A549 (cell line): ENCODE results near the gene AK8. TPM values are rescaled to one million over a fixed set of nuclear protein-coding genes. Genes with fewer than 3 reads are reported as not detected.

Experiments
- ATAC-seq, 2 experiments: fragments of 200-7000 bp in 1 of 2; fragments of >200 bp in 1 of 2; cut with Nextera tagmentation in 1 of 2; cut with Tn5 transposase in 1 of 2; 3 replicates each; pipeline versions ENCODE4 v1.8.0 to v1.9.1; 2018 to 2020; ENCODE audit warnings: mild to moderate bottlenecking in 1 of 2, moderate library complexity in 1 of 2
- CTCF ChIA-PET: fragments of 300-600 bp; sonication (Branson Sonifier 250); formaldehyde crosslinking; extraction: SDS; loops from one replicate; lab custom pipeline; 2021; ENCODE audit warnings: antibody characterized with exemption, inconsistent platforms; lab: Yijun Ruan, JAX
- POLR2A ChIA-PET: fragments of 350-600 bp; formaldehyde crosslinking; extraction: SDS; loops from one replicate; lab custom pipeline; 2021; ENCODE audit warnings: antibody characterized with exemption, inconsistent platforms; lab: Yijun Ruan, JAX
- DNase-seq, 2 experiments: peaks; one replicate each; pipeline versions ENCODE4 v3.0.0 to v3.0.0-alpha.2; 2011 to 2016; ENCODE audit warnings: low read depth in 1 of 2, low spot score in 1 of 2
- FAIRE-seq: peaks from 2 replicates; lab custom pipeline; 2011; peaks lifted over from hg19 to GRCh38; lab: Jason Lieb, UNC
- H3K27ac ChIP-seq, 2 experiments: fragments of >200 bp; sonication (Bioruptor Twin); formaldehyde crosslinking; 3 replicates each; pipeline ENCODE4 v1.5.1; 2016 to 2017
- H3K4me1 ChIP-seq: fragments of >200 bp; sonication (Bioruptor Twin); formaldehyde crosslinking; 3 replicates; pipeline ENCODE4 v1.6.1; 2016
- H3K4me2 ChIP-seq: fragments of >200 bp; sonication (Bioruptor Twin); formaldehyde crosslinking; 3 replicates; pipeline ENCODE4 v1.6.1; 2016
- H3K4me3 ChIP-seq: fragments of >200 bp; sonication (Bioruptor Twin); formaldehyde crosslinking; 3 replicates; pipeline ENCODE4 v1.5.1; 2016
- H3K9me3 ChIP-seq: fragments of >200 bp; sonication (Bioruptor Twin); formaldehyde crosslinking; 3 replicates; pipeline ENCODE4 v1.6.1; 2016
- ATOH8 ChIP-seq: fragments of 250-450 bp; sonication (Bioruptor Pico); IDR thresholded peaks from 2 replicates; pipeline ENCODE4 v1.5.0; 2020; ENCODE audit warnings: low read depth, mild to moderate bottlenecking, moderate library complexity
- CBX8 ChIP-seq: fragments of 200-600 bp; sonication (generic); IDR thresholded peaks from 2 replicates; pipeline ENCODE4 v1.6.1; 2016
- CHD4 ChIP-seq: fragments of 200-600 bp; sonication (generic); IDR thresholded peaks from 2 replicates; pipeline ENCODE4 v1.6.1; 2016; ENCODE audit warnings: antibody characterized with exemption, mild to moderate bottlenecking, borderline replicate concordance
- E2F6 ChIP-seq: IDR thresholded peaks from 2 replicates; pipeline ENCODE4 v1.6.1; 2012; ENCODE audit warnings: low read depth, borderline replicate concordance
- ELK1 ChIP-seq: fragments of 150-350 bp; IDR thresholded peaks from 2 replicates; pipeline ENCODE4 v1.6.1; 2014; ENCODE audit warnings: low read depth, mild to moderate bottlenecking, low read length
- FOSL2 ChIP-seq, 2 experiments: fragments of 450-650 bp in 1 of 2; fragments of >200 bp in 1 of 2; sonication (Bioruptor Twin) in 1 of 2; formaldehyde crosslinking; IDR thresholded peaks; 2 replicates each; pipeline versions ENCODE4 v1.5.0 to v1.6.1; 2016 to 2020; ENCODE audit warnings: mild to moderate bottlenecking in 1 of 2, moderate library complexity in 1 of 2
- GATA3 ChIP-seq: IDR thresholded peaks from 2 replicates; pipeline ENCODE4 v1.6.1; 2012; ENCODE audit warnings: borderline replicate concordance
- HES2 ChIP-seq: fragments of >200 bp; sonication (Bioruptor Twin); formaldehyde crosslinking; IDR thresholded peaks from 2 replicates; pipeline ENCODE4 v1.6.1; 2016
- HEYL ChIP-seq: fragments of 250-450 bp; sonication (Bioruptor Pico); IDR thresholded peaks from 2 replicates; pipeline ENCODE4 v1.8.0; 2021; ENCODE audit warnings: mild to moderate bottlenecking, moderate library complexity
- HOXB5 ChIP-seq: fragments of 250-450 bp; sonication (Bioruptor Pico); IDR thresholded peaks from 2 replicates; pipeline ENCODE4 v1.5.0; 2020; ENCODE audit warnings: mild to moderate bottlenecking, moderate library complexity
- JUN ChIP-seq, 2 experiments: fragments of >200 bp; sonication (Bioruptor Twin); formaldehyde crosslinking; IDR thresholded peaks; 2 replicates in 1 of 2; 3 replicates in 1 of 2; pipeline ENCODE4 v1.6.1; 2016 to 2017
- MYC ChIP-seq: IDR thresholded peaks from 2 replicates; pipeline ENCODE4 v1.6.1; 2012; ENCODE audit warnings: mild to moderate bottlenecking, inconsistent platforms, low read length, improper control_type of control experiment, borderline replicate concordance
- NFE2L2 ChIP-seq: fragments of 150-350 bp; conservative IDR thresholded peaks from 2 replicates; pipeline ENCODE4 v1.6.1; 2014; ENCODE audit warnings: low read length
- NR3C1 ChIP-seq: fragments of >200 bp; sonication (Bioruptor Twin); formaldehyde crosslinking; IDR thresholded peaks from 3 replicates; pipeline ENCODE4 v1.6.1; 2017
- PBX3 ChIP-seq: IDR thresholded peaks from 2 replicates; pipeline ENCODE4 v1.6.1; 2012
- PHF8 ChIP-seq: fragments of 200-600 bp; sonication (generic); IDR thresholded peaks from 2 replicates; pipeline ENCODE4 v1.6.1; 2016; ENCODE audit warnings: low read depth, mild to moderate bottlenecking, antibody characterized with exemption, moderate library complexity, borderline replicate concordance
- POLR2AphosphoS2 ChIP-seq: conservative IDR thresholded peaks from 2 replicates; pipeline ENCODE4 v1.6.1; 2012; ENCODE audit warnings: low read length, improper control_type of control experiment, inconsistent platforms
- RAD21 ChIP-seq, 2 experiments: fragments of >200 bp in 1 of 2; sonication (Bioruptor Twin) in 1 of 2; formaldehyde crosslinking in 1 of 2; IDR thresholded peaks in 1 of 2; conservative IDR thresholded peaks in 1 of 2; 2 replicates in 1 of 2; 3 replicates in 1 of 2; pipeline ENCODE4 v1.6.1; 2012 to 2018; ENCODE audit warnings: inconsistent platforms in 1 of 2
- RCOR1 ChIP-seq: fragments of 150-350 bp; IDR thresholded peaks from 2 replicates; pipeline ENCODE4 v1.6.1; 2014; ENCODE audit warnings: antibody characterized with exemption, low read length, low read depth
- REST ChIP-seq: fragments of 200-600 bp; sonication (generic); IDR thresholded peaks from 2 replicates; pipeline ENCODE4 v1.6.1; 2016; ENCODE audit warnings: antibody characterized with exemption, mild to moderate bottlenecking, moderate library complexity
- RFX5 ChIP-seq: fragments of 450-650 bp; IDR thresholded peaks from 2 replicates; pipeline ENCODE4 v1.7.1; 2014; ENCODE audit warnings: antibody characterized with exemption, mild to moderate bottlenecking, moderate library complexity
- TP53 ChIP-seq: fragments of 250-450 bp; sonication (Bioruptor Pico); IDR thresholded peaks from 2 replicates; pipeline ENCODE4 v1.5.0; 2021; ENCODE audit warnings: mild to moderate bottlenecking, moderate library complexity
- ZFP36 ChIP-seq: fragments of 450-650 bp; IDR thresholded peaks from 2 replicates; pipeline ENCODE4 v1.6.1; 2014; ENCODE audit warnings: borderline replicate concordance; ENCODE audit not compliant: partially characterized antibody
- ZNF302 ChIP-seq: fragments of 250-450 bp; sonication (Bioruptor Pico); IDR thresholded peaks from 2 replicates; pipeline ENCODE4 v1.9.0; 2021; ENCODE audit warnings: inconsistent platforms, mild to moderate bottlenecking, moderate library complexity
- WGBS: methylation state at CpG from one replicate; pipeline ENCODE4 v1.1.6; 2017; ENCODE audit errors: missing lambda C conversion rate; 5-methylcytosine and 5-hydroxymethylcytosine counted together
- polyA plus RNA-seq, 4 experiments: library from polyadenylated mRNA; depleted of rRNA in 3 of 4; stranded (reverse); fragments of >200 nt; fragmentation: RNase III in 1 of 4; extraction: RNeasy Plus Mini Kit Qiagen cat#74134 plus additional on column Dnase treatment in 1 of 4; gene quantifications; 2 replicates in 3 of 4; 3 replicates in 1 of 4; pipeline ENCODE4 v1.2.3, GENCODE V29; 2011 to 2017

The AK8 gene
- polyA plus RNA-seq, 2 of the 4 experiments (the other 2 are of a cell fraction), result 0.61 to 0.63 TPM

- TF ChIP-seq NR3C1 (no peak), HES2 (no peak), RFX5 (no peak), PHF8 (no peak), HOXB5 (CRISPR knock-in tag) (no peak), ZFP36 (no peak), GATA3 (no peak), HEYL (CRISPR knock-in tag) (no peak), JUN (IDR thresholded peaks at IDR 0.05) (no peak), ELK1 (no peak), E2F6 (no peak), RAD21 (conservative IDR thresholded peaks at IDR 0.05 in 1 of 2, IDR thresholded peaks at IDR 0.05 in 1 of 2) (no peak), REST (no peak), NFE2L2 (no peak), FOSL2 (IDR thresholded peaks at IDR 0.05) (no peak), FOSL2 (CRISPR knock-in tag; IDR thresholded peaks at IDR 0.05) (no peak), TP53 (CRISPR knock-in tag) (no peak), MYC (no peak), CHD4 (no peak), RCOR1 (no peak), CBX8 (no peak)
- no peaks in the 10 kb centered on the region for H3K4me1 ChIP-seq
- H3K4me2 ChIP-seq, result no peak overlapping the region
- FAIRE-seq (no peak), ATAC-seq (no peak), DNase-seq (no peak)
- 67% methylated on average over 11 of the region's 11 CpGs for WGBS
- no peak overlapping the region for H3K4me3 ChIP-seq
- H3K9me3 ChIP-seq, result 0 out of 3 replicates have a peak, but pooled peaks cover 6% of the 10 kb centered on the region
- no peak overlapping the region for H3K27ac ChIP-seq
- CTCF ChIA-PET, result interaction anchor here (0.7 to 1.2 kb wide), 3 partner anchors 19 to 313 kb away, joined by 3 read pairs; no protein-coding TSS in a partner anchor
- POLR2A ChIA-PET, result no interaction called here
These were observed 57.7 kb downstream of the AK8 start for GRCh38 chr9:132820169-132820944.

- Histone ChIP-seq H3K4me3 (no peak overlapping the region), H3K27ac (no peak overlapping the region), H3K9me3 (0 out of 3 replicates have a peak, but pooled peaks cover 6% of the 10 kb centered on the region), H3K4me2 (no peak overlapping the region), H3K4me1 (no peaks in the 10 kb centered on the region)
- DNase-seq, result no peak
- no peak for ATAC-seq
- WGBS, result 8% methylated on average over 4 of the region's 4 CpGs
- TF ChIP-seq PBX3 (no peak), POLR2AphosphoS2 (no peak), MYC (no peak), JUN (IDR thresholded peaks at IDR 0.05) (no peak), ZNF302 (CRISPR knock-in tag) (no peak), REST (no peak), NR3C1 (no peak), ATOH8 (no peak)
- FAIRE-seq, result no peak
- POLR2A ChIA-PET, result no interaction called here
- CTCF ChIA-PET, result no interaction called here
These were observed 59.5 kb downstream of the AK8 start for GRCh38 chr9:132818588-132818987.
